Measurements from ENCODE around the gene RASSF8.

- TF ChIP-seq CREB1 (IDR thresholded peaks at IDR 0.05; ENCODE audit: low read depth) (no peak), YY1 (IDR thresholded peaks at IDR 0.05; ENCODE audit: low read depth) (no peak), CEBPB (IDR thresholded peaks at IDR 0.05) (peak; percentile 42; the same call in 1 of the 2 replicates)
Measured at GRCh38 chr12:25959071-25959961, 834 bp downstream of the RASSF8 start.

Data from Ishikawa (cell line).